Endodermal cell (in vitro differentiated cells): ENCODE results near the gene ACOX3. TPM values are rescaled to one million over a fixed set of nuclear protein-coding genes. Genes with fewer than 3 reads are reported as not detected.

Experiments used
- DNase-seq: peaks from one replicate; pipeline ENCODE4 v3.0.0-alpha.2; 2017
- H3K27ac ChIP-seq: 2 replicates; pipeline ENCODE4 v1.5.1; 2013; ENCODE audit warnings: mild to moderate bottlenecking, low read depth, low read length, moderate library complexity
- H3K27me3 ChIP-seq: 2 replicates; pipeline ENCODE4 v1.6.1; 2013; ENCODE audit warnings: mild to moderate bottlenecking, low read length, moderate library complexity; ENCODE audit not compliant: insufficient read depth, control insufficient read depth, poor library complexity, severe bottlenecking
- H3K36me3 ChIP-seq: 2 replicates; pipeline ENCODE4 v1.7.0; 2013; ENCODE audit warnings: mild to moderate bottlenecking, low read length, moderate library complexity; ENCODE audit not compliant: control insufficient read depth, insufficient read depth
- H3K4me1 ChIP-seq: one replicate; pipeline ENCODE4 v1.7.0; 2013; ENCODE audit warnings: low read length; ENCODE audit not compliant: control insufficient read depth, insufficient read depth
- H3K4me3 ChIP-seq: 2 replicates; pipeline ENCODE4 v1.5.1; 2013; ENCODE audit warnings: mild to moderate bottlenecking, low read length, moderate library complexity
- H3K9ac ChIP-seq: 2 replicates; pipeline ENCODE4 v1.6.1; 2013; ENCODE audit warnings: mild to moderate bottlenecking, low read length, moderate library complexity; ENCODE audit not compliant: poor library complexity, severe bottlenecking; ENCODE audit errors: extremely low read depth
- H3K9me3 ChIP-seq: 2 replicates; pipeline ENCODE4 v1.6.1; 2013; ENCODE audit warnings: mild to moderate bottlenecking, low read length, moderate library complexity; ENCODE audit not compliant: control insufficient read depth
- H3K27ac Mint-ChIP-seq: 2 replicates; pipeline ENCODE4 v1.8.0; 2020; ENCODE audit warnings: mixed read lengths
- H3K27me3 Mint-ChIP-seq: 2 replicates; pipeline ENCODE4 v1.8.0; 2021; ENCODE audit warnings: mild to moderate bottlenecking, mixed read lengths; ENCODE audit not compliant: insufficient read depth
- H3K36me3 Mint-ChIP-seq: 2 replicates; pipeline ENCODE4 v1.8.0; 2020; ENCODE audit warnings: low read depth, mixed read lengths
- H3K4me1 Mint-ChIP-seq: 2 replicates; pipeline ENCODE4 v1.8.0; 2020; ENCODE audit warnings: mixed read lengths
- H3K4me3 Mint-ChIP-seq: 2 replicates; pipeline ENCODE4 v1.8.0; 2020; ENCODE audit warnings: mild to moderate bottlenecking, moderate library complexity, mixed read lengths
- H3K9me3 Mint-ChIP-seq: 2 replicates; pipeline ENCODE4 v1.8.0; 2020; ENCODE audit warnings: mild to moderate bottlenecking, mixed read lengths
- CTCF ChIP-seq: fragments of 200-600 bp; sonication (generic); conservative IDR thresholded peaks from 2 replicates; pipeline ENCODE4 v1.5.0; 2021; ENCODE audit warnings: antibody characterized with exemption, mild to moderate bottlenecking
- WGBS, 2 experiments: methylation state at CpG; one replicate each; pipeline versions ENCODE4 v1.1.5 to v1.1.7; 2013; ENCODE audit warnings: missing lambda C conversion rate in 2 of 2, mixed read lengths in 1 of 2; ENCODE audit not compliant: insufficient coverage in 1 of 2, insufficient read length in 1 of 2; 5-methylcytosine and 5-hydroxymethylcytosine counted together
- total RNA-seq, 2 donors: library from RNA; stranded (reverse); fragmentation: NEBNext Ultra II Directional in 1 of 2; extraction: Animal tissue kit (Norgen Biotek cat#: 25700) in 1 of 2; gene quantifications; 2 replicates in 1 of 2; 3 replicates in 1 of 2; pipeline ENCODE4 v1.2.1, GENCODE V29; 2021

Gene ACOX3
- total RNA-seq, 2 donors from 2014 or later = 55.1 to 146 TPM

GRCh38 chr4:8459867-8460445 lies 19.4 kb upstream of the ACOX3 start:
- Histone ChIP-seq H3K36me3 (peaks cover 90% of the 10 kb centered on the region), H3K4me3 (no peak overlapping the region), H3K4me1 (peaks cover 12% of the 10 kb centered on the region), H3K27ac (no peak overlapping the region), H3K9me3 (no peaks in the 10 kb centered on the region), H3K9ac (no peak overlapping the region), H3K27me3 (no peaks in the 10 kb centered on the region)
- no peak overlapping the region for H3K4me3 Mint-ChIP-seq
- peaks cover 63% of the 10 kb centered on the region for H3K36me3 Mint-ChIP-seq
- H3K27ac Mint-ChIP-seq = no peak overlapping the region
- H3K27me3 Mint-ChIP-seq = no peaks in the 10 kb centered on the region
- peaks cover 23% of the 10 kb centered on the region for H3K4me1 Mint-ChIP-seq
- WGBS, 2 experiments = 96 to 97% methylated on average over 3 to 8 of the region's 8 CpGs
- TF ChIP-seq CTCF = no peak
- no peaks in the 10 kb centered on the region for H3K9me3 Mint-ChIP-seq
- DNase-seq = peak; percentile 65

GRCh38 chr4:8457646-8458252 lies 17.2 kb upstream of the ACOX3 start:
- no peaks in the 10 kb centered on the region for H3K27me3 ChIP-seq
- Mint-ChIP-seq H3K4me1 (peaks cover 3% of the 10 kb centered on the region), H3K9me3 (no peaks in the 10 kb centered on the region), H3K27me3 (no peaks in the 10 kb centered on the region), H3K4me3 (no peak overlapping the region), H3K36me3 (peaks cover 77% of the 10 kb centered on the region), H3K27ac (no peak overlapping the region)
- TF ChIP-seq CTCF = no peak
- H3K4me1 ChIP-seq = no peaks in the 10 kb centered on the region
- H3K9ac ChIP-seq = no peak overlapping the region
- H3K27ac ChIP-seq = no peak overlapping the region
- WGBS, 2 experiments = 92 to 95% methylated on average over 8 to 9 of the region's 9 CpGs
- no peak overlapping the region for H3K4me3 ChIP-seq
- no peaks in the 10 kb centered on the region for H3K9me3 ChIP-seq
- DNase-seq = no peak
- peaks cover 94% of the 10 kb centered on the region for H3K36me3 ChIP-seq

- no peak overlapping the region for H3K4me3 Mint-ChIP-seq
- peaks cover 98% of the 10 kb centered on the region for H3K36me3 ChIP-seq
- no peaks in the 10 kb centered on the region for H3K27me3 ChIP-seq
- H3K4me1 Mint-ChIP-seq = peaks cover 4% of the 10 kb centered on the region
- H3K9me3 Mint-ChIP-seq = no peaks in the 10 kb centered on the region
- H3K9ac ChIP-seq = no peak overlapping the region
- 92 to 93% methylated on average over 3 of the region's 3 CpGs for WGBS, 2 experiments
- DNase-seq = no peak
- TF ChIP-seq CTCF = no peak
- no peaks in the 10 kb centered on the region for H3K4me1 ChIP-seq
- H3K9me3 ChIP-seq = no peaks in the 10 kb centered on the region
- H3K27ac ChIP-seq = no peak overlapping the region
- H3K27ac Mint-ChIP-seq = no peak overlapping the region
- H3K36me3 Mint-ChIP-seq = peaks cover 74% of the 10 kb centered on the region
- no peak overlapping the region for H3K4me3 ChIP-seq
- H3K27me3 Mint-ChIP-seq = no peaks in the 10 kb centered on the region
These were observed 13.4 kb upstream of the ACOX3 start for GRCh38 chr4:8453957-8454356.
